HG03066 (cell line): ENCODE data around the gene C3orf18.

Source experiments
- ATAC-seq: cut with Tn5 transposase; IDR thresholded peaks from one replicate; pipeline ENCODE4 v1.9.1; 2021; ENCODE audit warnings: low read depth; ENCODE audit not compliant: unreplicated experiment

Gene C3orf18

GRCh38 chr3:50551681-50552435 is 15.7 kb downstream of the C3orf18 start:
- no peak for ATAC-seq

- no peak for ATAC-seq
Measured at GRCh38 chr3:50551054-50551659, 16.4 kb downstream of the C3orf18 start.

GRCh38 chr3:50550079-50550736 is 17.3 kb downstream of the C3orf18 start:
- ATAC-seq, result no peak

- no peak for ATAC-seq
Measured at GRCh38 chr3:50549226-50549625, 18.3 kb downstream of the C3orf18 start.

GRCh38 chr3:50545781-50546180 is 21.8 kb downstream of the C3orf18 start:
- no peak for ATAC-seq

GRCh38 chr3:50542177-50543034 is 25.1 kb downstream of the C3orf18 start:
- ATAC-seq, result no peak

GRCh38 chr3:50539356-50540286 is 27.9 kb downstream of the C3orf18 start:
- no peak for ATAC-seq

GRCh38 chr3:50537421-50538129 is 30.0 kb downstream of the C3orf18 start:
- ATAC-seq, result no peak

- ATAC-seq, result no peak
Measured at GRCh38 chr3:50536471-50537180, 30.9 kb downstream of the C3orf18 start.

- ATAC-seq, result no peak
Measured at GRCh38 chr3:50534681-50535330, 32.7 kb downstream of the C3orf18 start.

- ATAC-seq, result no peak
Measured at GRCh38 chr3:50533807-50534461, 33.6 kb downstream of the C3orf18 start.

GRCh38 chr3:50533316-50533715 is 34.2 kb downstream of the C3orf18 start:
- ATAC-seq, result no peak

- no peak for ATAC-seq
Measured at GRCh38 chr3:50532062-50532705, 35.4 kb downstream of the C3orf18 start.

- no peak for ATAC-seq
Measured at GRCh38 chr3:50531201-50531600, 36.3 kb downstream of the C3orf18 start.

GRCh38 chr3:50530001-50530970 is 37.3 kb downstream of the C3orf18 start:
- ATAC-seq, result no peak

GRCh38 chr3:50525987-50526386 is 41.6 kb downstream of the C3orf18 start:
- ATAC-seq, result no peak
